ENCODE data around the gene OR13C5. TPM values are rescaled to one million over a fixed set of nuclear protein-coding genes. Genes with fewer than 3 reads are reported as not detected.

Gene OR13C5
- total RNA-seq, 1 experiment from 2014 or later = not detected

DNA sequence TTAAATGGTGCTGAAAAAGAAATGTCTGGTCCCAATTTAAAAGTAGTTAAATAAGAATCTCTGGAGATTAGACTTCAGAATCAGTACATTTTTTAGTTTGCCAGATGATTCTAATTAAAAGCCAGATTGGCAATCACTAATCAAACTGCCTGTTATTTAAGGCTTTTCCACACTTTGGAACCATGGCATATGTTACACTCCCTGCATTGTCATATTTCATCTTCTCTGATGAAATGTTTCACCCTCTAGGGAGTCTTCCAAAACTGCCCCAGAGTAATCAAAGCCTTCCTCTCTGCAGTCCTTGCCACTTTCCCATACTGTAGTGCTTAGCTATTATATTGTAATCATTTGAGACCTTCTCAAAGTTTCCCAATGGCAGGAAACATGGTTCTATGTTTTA lies 36.2 kb upstream of the OR13C5 start:
- H2BK120ac ChIP-seq (ENCODE audit: low read depth, low read length, poor library complexity, severe bottlenecking) = no peak overlapping the region
- H3K4me1 Mint-ChIP-seq = no peaks in the 10 kb centered on the region
- TF ChIP-seq, protein P1, sequence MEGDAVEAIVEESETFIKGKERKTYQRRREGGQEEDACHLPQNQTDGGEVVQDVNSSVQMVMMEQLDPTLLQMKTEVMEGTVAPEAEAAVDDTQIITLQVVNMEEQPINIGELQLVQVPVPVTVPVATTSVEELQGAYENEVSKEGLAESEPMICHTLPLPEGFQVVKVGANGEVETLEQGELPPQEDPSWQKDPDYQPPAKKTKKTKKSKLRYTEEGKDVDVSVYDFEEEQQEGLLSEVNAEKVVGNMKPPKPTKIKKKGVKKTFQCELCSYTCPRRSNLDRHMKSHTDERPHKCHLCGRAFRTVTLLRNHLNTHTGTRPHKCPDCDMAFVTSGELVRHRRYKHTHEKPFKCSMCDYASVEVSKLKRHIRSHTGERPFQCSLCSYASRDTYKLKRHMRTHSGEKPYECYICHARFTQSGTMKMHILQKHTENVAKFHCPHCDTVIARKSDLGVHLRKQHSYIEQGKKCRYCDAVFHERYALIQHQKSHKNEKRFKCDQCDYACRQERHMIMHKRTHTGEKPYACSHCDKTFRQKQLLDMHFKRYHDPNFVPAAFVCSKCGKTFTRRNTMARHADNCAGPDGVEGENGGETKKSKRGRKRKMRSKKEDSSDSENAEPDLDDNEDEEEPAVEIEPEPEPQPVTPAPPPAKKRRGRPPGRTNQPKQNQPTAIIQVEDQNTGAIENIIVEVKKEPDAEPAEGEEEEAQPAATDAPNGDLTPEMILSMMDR (conservative IDR thresholded peaks at IDR 0.05) = no peak
- H2BK5ac ChIP-seq (ENCODE audit: insufficient read length, low read length) = no peak overlapping the region
- H3K56ac ChIP-seq (ENCODE audit: insufficient read length, low read depth, low read length) = no peak overlapping the region
- no peak overlapping the region for H3K23ac ChIP-seq (ENCODE audit: insufficient read length, low read depth, low read length)
- no peak overlapping the region for H4K8ac ChIP-seq (replicated peaks; ENCODE audit: insufficient read length, low read depth, low read length)
- no peak overlapping the region for H3K4ac ChIP-seq (ENCODE audit: low read depth, low read length)
- H2BK15ac ChIP-seq (ENCODE audit: low read depth, low read length) = no peak overlapping the region
- H3K4me1 ChIP-seq (ENCODE audit: insufficient read depth, low read length) = no peaks in the 10 kb centered on the region
- H2AFZ ChIP-seq (ENCODE audit: low read length) = no peak overlapping the region
- H3K9ac ChIP-seq (ENCODE audit: extremely low read depth, insufficient read length, low read length) = no peak overlapping the region
- H4K5ac ChIP-seq (ENCODE audit: insufficient read length, low read depth, low read length) = no peak overlapping the region
- DNase-seq = no peak
- no peaks in the 10 kb centered on the region; the same call in 1 of the 2 replicates for H3K27me3 Mint-ChIP-seq (ENCODE audit: low read depth)
- H3K79me1 ChIP-seq (ENCODE audit: insufficient read depth, low read depth, low read length, poor library complexity, severe bottlenecking) = no peaks in the 10 kb centered on the region
- no peaks in the 10 kb centered on the region for H4K20me1 ChIP-seq (ENCODE audit: control insufficient read depth, insufficient read depth, insufficient read length)
- no peak overlapping the region for H4K91ac ChIP-seq (ENCODE audit: insufficient read length, low read depth, low read length)
- H3K27ac Mint-ChIP-seq = no peak overlapping the region
- no peak overlapping the region for H3K14ac ChIP-seq (ENCODE audit: insufficient read depth, low read length)
- no peaks in the 10 kb centered on the region for H3K79me2 ChIP-seq (ENCODE audit: insufficient read depth, low read length)
- H3K23me2 ChIP-seq (ENCODE audit: insufficient read length, low read depth, low read length, poor library complexity, severe bottlenecking) = no peaks in the 10 kb centered on the region
- H3K9me3 ChIP-seq (ENCODE audit: control insufficient read depth, low read depth, low read length) = no peaks in the 10 kb centered on the region
- no peak overlapping the region for H2BK20ac ChIP-seq (ENCODE audit: low read depth, low read length, poor library complexity, severe bottlenecking)
- no peak overlapping the region for H3T11ph ChIP-seq (ENCODE audit: low read length)
- H3K4me3 Mint-ChIP-seq = no peak overlapping the region
- no peak overlapping the region for H3K27ac ChIP-seq (ENCODE audit: insufficient read length, low read depth, low read length)
- no peak overlapping the region for H2AK5ac ChIP-seq (ENCODE audit: insufficient read length, low read length)
- H3K36me3 Mint-ChIP-seq (ENCODE audit: insufficient read depth in 1 of 3, low read depth in 3 of 3) = peaks cover 0 to 12% (median 3%) of the 10 kb centered on the region in 3 experiments; a peak in 3 of 7 replicates
- H3K9me3 Mint-ChIP-seq = peaks cover 17 to 23% of the 10 kb centered on the region in 2 experiments
- H3K18ac ChIP-seq (ENCODE audit: insufficient read length, low read depth, low read length) = no peak overlapping the region
- H3K27me3 ChIP-seq (ENCODE audit: insufficient read depth, low read length) = no peaks in the 10 kb centered on the region
- no peak overlapping the region for H2BK12ac ChIP-seq (ENCODE audit: insufficient read length, low read depth, low read length)
- H3K4me2 ChIP-seq (ENCODE audit: insufficient read depth, insufficient read length, low read length) = no peak overlapping the region

Data from H9 (cell line).